ENCODE data around the gene CEACAM3.

DNA sequence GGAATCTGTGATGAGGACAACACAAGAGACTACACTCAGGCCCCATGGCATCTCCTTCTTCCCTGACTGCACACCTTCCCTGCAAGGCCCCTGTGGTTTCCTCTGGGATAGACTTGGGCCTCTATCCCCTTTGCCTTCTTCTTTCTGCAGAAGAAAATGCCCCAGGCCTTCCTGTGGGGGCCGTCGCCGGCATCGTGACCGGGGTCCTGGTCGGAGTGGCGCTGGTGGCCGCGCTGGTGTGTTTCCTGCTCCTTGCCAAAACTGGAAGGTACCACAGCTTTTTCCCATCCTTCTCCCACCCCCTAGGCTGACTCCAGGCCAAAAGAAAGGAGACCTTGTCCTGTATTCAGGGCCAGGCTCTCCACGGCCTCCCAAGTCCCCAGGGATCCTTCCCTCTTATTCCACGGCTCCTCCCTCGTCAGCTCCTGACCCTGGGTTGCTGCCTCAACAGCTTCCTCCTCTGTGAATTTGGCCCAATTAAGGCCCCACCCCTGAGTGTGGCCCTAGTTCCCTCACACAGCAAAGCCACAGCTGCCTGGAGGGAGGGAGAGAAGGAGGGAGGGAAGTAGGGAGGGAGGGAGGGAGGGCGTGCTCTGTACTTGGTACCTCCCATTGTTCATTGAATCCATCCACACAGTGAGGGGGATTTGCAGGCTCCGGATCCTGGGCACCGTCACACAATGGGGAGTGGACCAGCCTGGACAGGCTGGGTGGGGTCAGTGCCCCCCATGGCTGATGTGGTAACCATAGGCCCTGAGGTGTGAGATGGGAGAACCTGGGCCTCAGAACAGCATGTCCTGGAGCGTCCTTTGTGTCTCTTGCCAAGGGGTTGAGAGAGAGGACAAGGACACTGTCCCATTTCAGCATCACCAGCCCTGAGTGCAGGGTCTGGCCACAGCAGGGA lies 12.5 kb downstream of the CEACAM3 start:
- TF ChIP-seq TAF1 (conservative IDR thresholded peaks at IDR 0.05) (no peak), RAD21 (IDR thresholded peaks at IDR 0.05) (no peak)
- TF ChIP-seq, protein P1, sequence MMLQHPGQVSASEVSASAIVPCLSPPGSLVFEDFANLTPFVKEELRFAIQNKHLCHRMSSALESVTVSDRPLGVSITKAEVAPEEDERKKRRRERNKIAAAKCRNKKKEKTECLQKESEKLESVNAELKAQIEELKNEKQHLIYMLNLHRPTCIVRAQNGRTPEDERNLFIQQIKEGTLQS (IDR thresholded peaks at IDR 0.05): no peak
- TF ChIP-seq, protein P2, sequence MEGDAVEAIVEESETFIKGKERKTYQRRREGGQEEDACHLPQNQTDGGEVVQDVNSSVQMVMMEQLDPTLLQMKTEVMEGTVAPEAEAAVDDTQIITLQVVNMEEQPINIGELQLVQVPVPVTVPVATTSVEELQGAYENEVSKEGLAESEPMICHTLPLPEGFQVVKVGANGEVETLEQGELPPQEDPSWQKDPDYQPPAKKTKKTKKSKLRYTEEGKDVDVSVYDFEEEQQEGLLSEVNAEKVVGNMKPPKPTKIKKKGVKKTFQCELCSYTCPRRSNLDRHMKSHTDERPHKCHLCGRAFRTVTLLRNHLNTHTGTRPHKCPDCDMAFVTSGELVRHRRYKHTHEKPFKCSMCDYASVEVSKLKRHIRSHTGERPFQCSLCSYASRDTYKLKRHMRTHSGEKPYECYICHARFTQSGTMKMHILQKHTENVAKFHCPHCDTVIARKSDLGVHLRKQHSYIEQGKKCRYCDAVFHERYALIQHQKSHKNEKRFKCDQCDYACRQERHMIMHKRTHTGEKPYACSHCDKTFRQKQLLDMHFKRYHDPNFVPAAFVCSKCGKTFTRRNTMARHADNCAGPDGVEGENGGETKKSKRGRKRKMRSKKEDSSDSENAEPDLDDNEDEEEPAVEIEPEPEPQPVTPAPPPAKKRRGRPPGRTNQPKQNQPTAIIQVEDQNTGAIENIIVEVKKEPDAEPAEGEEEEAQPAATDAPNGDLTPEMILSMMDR (IDR thresholded peaks at IDR 0.05; ENCODE audit: low read depth, low read length, missing input control): no peak

Measured in liver (tissue), 3 donors.